Peyer's patch (tissue), 4 donors: ENCODE data around the gene BRINP1.

Source experiments
- POLR2A ChIP-seq, 2 donors: fragments of 450-650 bp; IDR thresholded peaks; one replicate each; pipeline ENCODE4 v1.5.1; 2017; ENCODE audit warnings: antibody characterized with exemption in 2 of 2, mild to moderate bottlenecking in 2 of 2, moderate library complexity in 2 of 2
- TF ChIP-seq, protein P1 (sequence below), 6 experiments: fragments of 450-650 bp in 4 of 6; fragments of 200-600 bp in 2 of 6; sonication (generic) in 1 of 6; IDR thresholded peaks; one replicate each; pipeline ENCODE4 v1.5.1; 2017 to 2019; ENCODE audit warnings: antibody characterized with exemption in 6 of 6, mild to moderate bottlenecking in 3 of 6, moderate library complexity in 1 of 6

GRCh38 chr9:119318371-119318770 lies 50.9 kb downstream of the BRINP1 start:
- no peak for TF ChIP-seq POLR2A (IDR thresholded peaks at IDR 0.05)
- TF ChIP-seq, protein P1, sequence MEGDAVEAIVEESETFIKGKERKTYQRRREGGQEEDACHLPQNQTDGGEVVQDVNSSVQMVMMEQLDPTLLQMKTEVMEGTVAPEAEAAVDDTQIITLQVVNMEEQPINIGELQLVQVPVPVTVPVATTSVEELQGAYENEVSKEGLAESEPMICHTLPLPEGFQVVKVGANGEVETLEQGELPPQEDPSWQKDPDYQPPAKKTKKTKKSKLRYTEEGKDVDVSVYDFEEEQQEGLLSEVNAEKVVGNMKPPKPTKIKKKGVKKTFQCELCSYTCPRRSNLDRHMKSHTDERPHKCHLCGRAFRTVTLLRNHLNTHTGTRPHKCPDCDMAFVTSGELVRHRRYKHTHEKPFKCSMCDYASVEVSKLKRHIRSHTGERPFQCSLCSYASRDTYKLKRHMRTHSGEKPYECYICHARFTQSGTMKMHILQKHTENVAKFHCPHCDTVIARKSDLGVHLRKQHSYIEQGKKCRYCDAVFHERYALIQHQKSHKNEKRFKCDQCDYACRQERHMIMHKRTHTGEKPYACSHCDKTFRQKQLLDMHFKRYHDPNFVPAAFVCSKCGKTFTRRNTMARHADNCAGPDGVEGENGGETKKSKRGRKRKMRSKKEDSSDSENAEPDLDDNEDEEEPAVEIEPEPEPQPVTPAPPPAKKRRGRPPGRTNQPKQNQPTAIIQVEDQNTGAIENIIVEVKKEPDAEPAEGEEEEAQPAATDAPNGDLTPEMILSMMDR (IDR thresholded peaks at IDR 0.05): no peak
